Progenitor cell of endocrine pancreas (in vitro differentiated cells): ENCODE measurements around the gene STYXL1. TPM values are rescaled to one million over a fixed set of nuclear protein-coding genes. Genes with fewer than 3 reads are reported as not detected.
A peak's percentile ranks its signal among the peaks of the same experiment; 100 is the strongest.

Experiments
- DNase-seq: peaks from one replicate; pipeline ENCODE4 v3.0.0; 2021; ENCODE audit warnings: low spot score; ENCODE audit not compliant: unreplicated experiment
- H3K27ac Mint-ChIP-seq: 2 replicates; pipeline ENCODE4 v1.8.0; 2021; ENCODE audit warnings: mild to moderate bottlenecking, moderate library complexity, mixed read lengths
- H3K27me3 Mint-ChIP-seq: 2 replicates; pipeline ENCODE4 v1.8.0; 2021; ENCODE audit warnings: mixed read lengths
- H3K36me3 Mint-ChIP-seq: 2 replicates; pipeline ENCODE4 v1.8.0; 2022; ENCODE audit warnings: mixed read lengths; ENCODE audit not compliant: insufficient read depth
- H3K4me1 Mint-ChIP-seq: 2 replicates; pipeline ENCODE4 v1.8.0; 2021; ENCODE audit warnings: low read depth, mixed read lengths
- H3K4me3 Mint-ChIP-seq: 2 replicates; pipeline ENCODE4 v1.8.0; 2021; ENCODE audit warnings: low read depth, mild to moderate bottlenecking, moderate library complexity, mixed read lengths
- H3K9me3 Mint-ChIP-seq: 2 replicates; pipeline ENCODE4 v1.8.0; 2021; ENCODE audit warnings: low read depth, mixed read lengths
- CTCF ChIP-seq: fragments of 200-600 bp; sonication (generic); IDR thresholded peaks from one replicate; pipeline ENCODE4 v1.5.0; 2021; ENCODE audit warnings: antibody characterized with exemption, mild to moderate bottlenecking; ENCODE audit not compliant: unreplicated experiment
- total RNA-seq: library from RNA; stranded (reverse); gene quantifications from 2 replicates; pipeline ENCODE4 v1.2.1, GENCODE V29; 2021

STYXL1 gene
- total RNA-seq, 1 donor from 2014 or later = 49.7 TPM

DNA sequence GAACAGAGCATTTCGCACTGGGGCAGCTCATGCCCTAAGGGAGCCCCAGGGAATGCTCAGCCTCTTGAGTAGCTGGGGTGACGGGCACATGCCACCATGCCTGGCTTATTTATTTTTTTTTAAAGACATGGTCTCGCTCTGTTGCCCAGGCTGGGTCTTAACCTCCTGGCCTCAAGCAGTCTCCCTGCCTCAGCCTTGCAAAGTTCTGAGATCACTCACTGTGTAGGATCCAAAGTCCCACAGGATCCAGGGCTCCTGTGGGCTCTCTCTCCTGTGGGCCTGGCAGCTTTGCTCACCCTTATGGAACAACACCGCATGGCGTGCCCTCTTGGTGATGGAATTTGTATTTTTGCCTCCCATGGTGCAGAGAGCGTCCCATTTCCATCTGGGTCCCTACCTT, 87.4 kb downstream of the STYXL1 start:
- no peak overlapping the region for H3K4me3 Mint-ChIP-seq
- H3K27ac Mint-ChIP-seq = no peak overlapping the region
- no peak for TF ChIP-seq CTCF
- no peaks in the 10 kb centered on the region for H3K9me3 Mint-ChIP-seq
- peaks cover 14% of the 10 kb centered on the region for H3K4me1 Mint-ChIP-seq
- H3K27me3 Mint-ChIP-seq = no peaks in the 10 kb centered on the region
- peaks cover 30% of the 10 kb centered on the region for H3K36me3 Mint-ChIP-seq
- DNase-seq = no peak

DNA sequence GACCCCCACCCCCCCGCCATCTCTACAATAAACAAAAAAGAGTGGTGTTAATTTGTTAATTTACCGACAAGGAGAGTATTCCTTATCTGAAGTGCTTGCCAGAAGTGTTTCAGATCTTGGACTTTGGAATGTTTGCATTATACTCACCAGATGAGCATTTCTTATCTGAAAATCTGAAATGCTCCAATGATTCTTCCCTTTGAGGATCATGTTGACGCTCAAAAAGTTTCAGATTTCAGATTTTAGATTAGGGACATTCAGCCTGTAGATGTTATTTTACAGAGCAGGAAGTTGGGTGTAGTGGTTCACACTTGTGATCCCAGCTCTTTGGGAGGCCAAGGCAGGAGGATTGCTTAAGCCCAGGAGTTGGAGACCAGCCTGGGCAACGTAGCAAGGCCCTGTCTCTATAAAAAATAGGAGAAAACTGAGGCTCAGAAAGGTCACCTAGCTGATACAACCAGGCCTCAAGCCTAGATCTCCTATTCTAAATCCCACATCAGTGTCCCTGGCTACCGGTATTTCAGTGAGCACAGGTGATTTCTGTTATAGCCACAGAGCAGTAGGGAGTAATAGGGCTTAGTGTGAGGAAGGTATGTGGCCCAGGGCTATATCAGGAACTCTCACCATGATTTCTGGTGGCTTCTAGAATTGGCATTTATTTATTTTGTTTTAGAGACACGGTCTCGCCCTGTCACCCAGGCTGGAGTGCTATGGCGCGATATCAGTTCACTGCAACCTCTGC, 88.8 kb downstream of the STYXL1 start:
- Mint-ChIP-seq H3K27me3 (no peaks in the 10 kb centered on the region), H3K27ac (no peak overlapping the region), H3K4me1 (peaks cover 14% of the 10 kb centered on the region), H3K4me3 (no peak overlapping the region), H3K36me3 (peaks cover 32% of the 10 kb centered on the region), H3K9me3 (no peaks in the 10 kb centered on the region)
- TF ChIP-seq CTCF = no peak
- no peak for DNase-seq

- H3K27ac Mint-ChIP-seq = peak overlapping the region; percentile 90
- TF ChIP-seq CTCF = no peak
- no peak overlapping the region for H3K4me3 Mint-ChIP-seq
- H3K9me3 Mint-ChIP-seq = no peaks in the 10 kb centered on the region
- H3K36me3 Mint-ChIP-seq = peaks cover 23% of the 10 kb centered on the region
- no peaks in the 10 kb centered on the region for H3K27me3 Mint-ChIP-seq
- no peak for DNase-seq
- peaks cover 11% of the 10 kb centered on the region for H3K4me1 Mint-ChIP-seq
These were observed 90.6 kb downstream of the STYXL1 start for GRCh38 chr7:75957021-75957736.

DNA sequence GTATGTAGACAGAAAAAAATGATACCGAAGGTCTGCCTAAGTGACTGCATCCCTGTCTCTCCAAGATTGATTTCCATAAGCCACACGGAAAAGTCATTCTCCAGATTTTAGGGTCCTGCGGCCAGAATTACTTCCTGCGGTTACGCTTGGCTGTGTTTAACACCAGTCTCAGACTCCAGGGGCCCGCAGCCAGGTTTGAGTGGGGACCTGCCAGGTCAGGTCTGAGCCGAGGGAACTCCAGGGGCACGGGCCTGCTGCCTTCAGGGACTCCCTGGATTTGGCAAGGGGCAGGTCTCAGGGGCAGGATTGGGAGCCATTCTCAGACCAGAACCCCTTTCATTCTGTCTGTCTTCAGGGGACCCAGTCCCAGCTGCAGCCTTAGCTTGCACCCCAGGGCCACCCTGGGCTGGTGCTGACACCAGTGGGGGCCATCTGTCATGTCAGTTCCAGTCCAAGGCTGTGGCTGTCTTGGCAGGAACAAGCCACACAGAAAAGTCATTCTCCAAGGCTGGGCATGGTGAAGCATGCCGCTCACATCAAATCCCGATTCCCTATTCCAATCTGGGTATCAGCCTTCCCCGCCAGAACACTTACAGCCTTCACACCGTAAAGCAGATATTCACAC, 92.4 kb downstream of the STYXL1 start:
- Mint-ChIP-seq H3K4me1 (peaks cover 11% of the 10 kb centered on the region), H3K9me3 (no peaks in the 10 kb centered on the region), H3K4me3 (no peak overlapping the region), H3K27me3 (no peaks in the 10 kb centered on the region), H3K36me3 (peaks cover 19% of the 10 kb centered on the region), H3K27ac (peak overlapping the region; percentile 78)
- TF ChIP-seq CTCF = no peak
- no peak for DNase-seq

GRCh38 chr7:75953931-75954330, 93.9 kb downstream of the STYXL1 start:
- Mint-ChIP-seq H3K4me3 (no peak overlapping the region), H3K36me3 (peaks cover 17% of the 10 kb centered on the region), H3K27ac (peak overlapping the region; percentile 53), H3K9me3 (no peaks in the 10 kb centered on the region), H3K27me3 (no peaks in the 10 kb centered on the region), H3K4me1 (peaks cover 11% of the 10 kb centered on the region)
- no peak for TF ChIP-seq CTCF
- DNase-seq = no peak
